Muscle layer of colon (tissue), 2 donors: ENCODE results near the gene AGAP6.
"Not testable (repeated sequence)": the region's sequence is repeated elsewhere in the genome, so short reads cannot be mapped to it uniquely, and the experiment has no call there.

Source experiments
- H3K27ac ChIP-seq: one replicate; pipeline ENCODE4 v1.7.0; 2013; ENCODE audit warnings: low read depth, mild to moderate bottlenecking, low read length, moderate library complexity
- H3K27me3 ChIP-seq, 2 donors: one replicate each; pipeline ENCODE4 v1.7.0; 2013; ENCODE audit warnings: low read length in 2 of 2, mild to moderate bottlenecking in 2 of 2; ENCODE audit not compliant: insufficient read depth in 2 of 2, control insufficient read depth in 1 of 2
- H3K36me3 ChIP-seq: one replicate; pipeline ENCODE4 v1.7.0; 2013; ENCODE audit warnings: mild to moderate bottlenecking, low read length; ENCODE audit not compliant: insufficient read depth
- H3K4me1 ChIP-seq: one replicate; pipeline ENCODE4 v1.7.0; 2013; ENCODE audit warnings: mild to moderate bottlenecking, low read length; ENCODE audit not compliant: insufficient read depth
- H3K4me3 ChIP-seq, 2 donors: one replicate each; pipeline ENCODE4 v1.7.0; 2013; ENCODE audit warnings: low read length in 2 of 2, low read depth in 1 of 2, mild to moderate bottlenecking in 1 of 2, moderate library complexity in 1 of 2
- H3K9ac ChIP-seq: one replicate; pipeline ENCODE4 v1.7.0; 2013; ENCODE audit warnings: low read length
- H3K9me3 ChIP-seq: one replicate; pipeline ENCODE4 v1.7.0; 2013; ENCODE audit warnings: mild to moderate bottlenecking, low read length
- donor health status: abdominal sarcoma.
- donor health status: Adenocarcinoma of cecum.

AGAP6 gene

DNA sequence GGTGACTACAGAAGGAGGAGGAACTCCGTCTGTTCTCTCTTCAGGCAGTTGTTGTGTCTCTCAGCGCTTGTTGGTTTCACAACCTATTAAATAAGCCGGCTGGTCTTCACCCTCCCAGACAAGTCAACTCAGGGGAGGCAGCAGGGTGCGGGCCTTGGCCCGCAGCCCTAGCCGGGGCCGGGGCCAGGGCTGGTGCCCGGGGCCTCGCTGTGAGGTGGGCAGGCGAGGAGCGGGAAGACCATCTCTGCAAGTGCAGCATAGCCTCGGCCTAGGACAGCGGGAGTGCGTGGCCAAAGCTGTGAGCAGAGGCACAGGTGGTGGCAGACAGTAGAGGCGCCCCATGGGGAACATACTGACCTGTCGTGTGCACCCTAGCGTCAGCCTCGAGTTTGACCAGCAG, at the start of gene AGAP6:
TSS of gene AGAP6 (plus strand) at position 31 of the 400 bp plus-strand sequence. CDS start at position 341, 310 bp downstream.
- not testable (repeated sequence) for H3K27ac ChIP-seq, H3K36me3 ChIP-seq, H3K4me3 ChIP-seq, H3K9ac ChIP-seq, H3K4me1 ChIP-seq, H3K9me3 ChIP-seq, H3K27me3 ChIP-seq

- peak within 1 kb of the TSS; percentile 74 for H3K9ac ChIP-seq
- not testable (repeated sequence) for H3K9me3 ChIP-seq, H3K36me3 ChIP-seq, H3K27me3 ChIP-seq, H3K4me1 ChIP-seq
- H3K27ac ChIP-seq, result peak within 1 kb of the TSS; percentile 68
- peak within 1 kb of the TSS; percentile 57 to 70 for H3K4me3 ChIP-seq
Measured at GRCh38 chr10:49941447-49942338, 46.5 kb upstream of the AGAP6 start, which contains the start of the genes PARG and TIMM23B. Gene PARG, minus strand, starts transcription at chr10:49942027. Its CDS starts 302 bp downstream, at chr10:49941725. Gene TIMM23B, plus strand, starts transcription at chr10:49942053. Its CDS starts 142 bp downstream, at chr10:49942195.

- not testable (repeated sequence) for H3K27me3 ChIP-seq, H3K4me1 ChIP-seq, H3K36me3 ChIP-seq, H3K9me3 ChIP-seq, H3K27ac ChIP-seq
- Histone ChIP-seq H3K4me3 (peak overlapping the region; percentile 57 to 70), H3K9ac (peak overlapping the region; percentile 74)
Measured at GRCh38 chr10:49942339-49942705, 45.9 kb upstream of the AGAP6 start.

GRCh38 chr10:49943607-49944006, 44.6 kb upstream of the AGAP6 start:
- not testable (repeated sequence) for H3K27me3 ChIP-seq, H3K36me3 ChIP-seq, H3K4me1 ChIP-seq, H3K9ac ChIP-seq, H3K4me3 ChIP-seq, H3K27ac ChIP-seq, H3K9me3 ChIP-seq

DNA sequence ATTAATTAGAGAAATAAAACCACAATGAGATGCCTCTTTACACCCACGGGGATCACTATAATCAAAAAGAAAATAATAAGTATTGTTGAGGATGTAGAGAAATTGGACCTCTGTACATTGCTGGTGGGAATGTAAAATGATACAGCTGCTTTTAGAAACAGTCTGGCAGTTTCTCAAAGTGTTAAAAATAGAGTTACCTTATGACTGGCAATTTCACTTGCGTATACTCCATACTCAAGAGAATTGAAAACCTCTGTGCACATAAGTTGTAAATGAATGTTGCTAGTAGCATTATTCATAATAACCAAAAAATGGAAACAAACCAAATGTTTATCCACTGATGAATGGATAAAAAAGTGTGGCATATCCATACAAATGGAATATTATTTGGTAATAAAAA, 40.1 kb upstream of the AGAP6 start:
- H3K9ac ChIP-seq, H3K9me3 ChIP-seq, H3K4me3 ChIP-seq, H3K4me1 ChIP-seq, H3K27ac ChIP-seq, H3K27me3 ChIP-seq, H3K36me3 ChIP-seq: not testable (repeated sequence)

- H3K9ac ChIP-seq, H3K27ac ChIP-seq, H3K27me3 ChIP-seq, H3K4me3 ChIP-seq, H3K9me3 ChIP-seq, H3K36me3 ChIP-seq, H3K4me1 ChIP-seq: not testable (repeated sequence)
Measured at GRCh38 chr10:49948737-49949136, 39.5 kb upstream of the AGAP6 start.

GRCh38 chr10:49952006-49952405, 36.2 kb upstream of the AGAP6 start:
- H3K27ac ChIP-seq, H3K9ac ChIP-seq, H3K36me3 ChIP-seq, H3K9me3 ChIP-seq, H3K27me3 ChIP-seq, H3K4me3 ChIP-seq, H3K4me1 ChIP-seq: not testable (repeated sequence)

- not testable (repeated sequence) for H3K4me3 ChIP-seq, H3K4me1 ChIP-seq, H3K27me3 ChIP-seq, H3K9ac ChIP-seq, H3K27ac ChIP-seq, H3K9me3 ChIP-seq, H3K36me3 ChIP-seq
Measured at GRCh38 chr10:49953122-49953521, 35.1 kb upstream of the AGAP6 start.

DNA sequence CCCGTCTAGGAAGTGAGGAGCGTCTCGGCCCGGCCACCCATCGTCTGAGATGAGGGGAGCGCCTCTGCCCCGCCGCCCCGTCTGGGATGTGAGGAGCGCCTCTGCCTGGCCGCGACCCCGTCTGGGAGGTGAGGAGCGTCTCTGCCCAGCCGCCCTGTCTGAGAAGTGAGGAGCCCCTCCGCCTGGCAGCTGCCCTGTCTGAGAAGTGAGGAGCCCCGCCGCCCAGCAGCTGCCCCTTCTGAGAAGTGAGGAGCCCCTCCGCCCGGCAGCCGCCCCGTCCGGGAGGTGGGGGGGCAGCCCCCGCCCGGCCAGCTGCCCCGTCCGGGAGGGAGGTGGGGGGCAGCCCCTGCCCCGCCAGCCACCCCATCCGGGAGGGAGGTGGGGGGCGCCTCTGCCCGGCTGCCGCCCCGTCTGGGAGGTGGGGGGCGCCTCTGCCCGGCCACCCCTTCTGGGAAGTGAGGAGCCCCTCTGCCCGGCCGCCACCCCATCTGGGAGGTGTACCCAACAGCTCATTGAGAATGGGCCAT, 17.8 kb upstream of the AGAP6 start:
- H3K9me3 ChIP-seq, H3K4me3 ChIP-seq, H3K27ac ChIP-seq, H3K27me3 ChIP-seq, H3K4me1 ChIP-seq, H3K36me3 ChIP-seq, H3K9ac ChIP-seq: not testable (repeated sequence)

DNA sequence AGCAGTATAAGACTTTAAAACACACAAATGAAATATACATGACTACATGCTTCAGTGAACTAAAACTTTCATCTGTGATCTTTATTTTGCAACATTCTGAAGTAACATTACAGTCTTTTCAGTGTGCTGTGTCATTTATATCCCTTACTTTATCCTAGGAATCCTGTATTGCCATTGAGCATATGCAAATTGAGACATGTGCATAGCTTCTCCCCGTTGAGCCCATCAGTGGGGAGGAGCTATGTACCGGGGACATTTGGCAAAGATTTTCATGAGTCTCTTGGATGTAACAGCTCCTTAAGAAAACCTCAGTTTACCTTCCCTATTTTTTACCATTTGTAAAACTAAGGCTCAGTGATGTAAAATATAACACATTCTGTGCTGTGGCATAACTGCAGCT, 16.7 kb upstream of the AGAP6 start:
- H3K27me3 ChIP-seq, H3K4me1 ChIP-seq, H3K36me3 ChIP-seq, H3K4me3 ChIP-seq, H3K9ac ChIP-seq, H3K27ac ChIP-seq, H3K9me3 ChIP-seq: not testable (repeated sequence)

DNA sequence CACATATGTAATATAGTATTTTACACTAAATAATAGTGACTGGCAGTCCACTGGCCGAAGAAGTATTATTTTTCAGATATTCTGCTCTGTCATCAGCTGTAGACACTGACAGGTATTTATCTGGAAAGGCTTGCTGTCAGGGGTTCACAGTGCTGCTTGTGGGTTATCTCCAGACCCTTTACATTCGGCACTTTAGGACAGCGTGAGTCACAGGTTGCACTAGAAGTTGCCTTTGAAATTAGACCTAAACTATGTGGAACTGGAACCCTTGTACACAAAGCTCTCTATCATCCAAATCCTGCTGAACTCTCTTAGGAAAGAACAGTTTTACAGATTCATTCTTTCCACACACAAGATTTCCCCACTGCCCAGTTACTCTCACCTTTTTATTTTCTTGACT, 16.1 kb upstream of the AGAP6 start:
- H3K36me3 ChIP-seq, H3K9me3 ChIP-seq, H3K9ac ChIP-seq, H3K27me3 ChIP-seq, H3K27ac ChIP-seq, H3K4me3 ChIP-seq, H3K4me1 ChIP-seq: not testable (repeated sequence)

GRCh38 chr10:49977756-49978155, 10.4 kb upstream of the AGAP6 start:
- H3K4me3 ChIP-seq, H3K4me1 ChIP-seq, H3K9me3 ChIP-seq, H3K27me3 ChIP-seq, H3K36me3 ChIP-seq, H3K27ac ChIP-seq, H3K9ac ChIP-seq: not testable (repeated sequence)
